Activated CD8-positive, alpha-beta memory T cell treated with anti-CD3 and anti-CD28 coated beads for 24 hours (primary cell): Measurements from ENCODE around the gene TSPAN9.

Experiments
- DNase-seq: peaks from one replicate; pipeline ENCODE4 v3.0.0-alpha.2; 2020

Gene TSPAN9

GRCh38 chr12:3078086-3078820 is 1.1 kb downstream of the TSPAN9 start:
- no peak for DNase-seq

- no peak for DNase-seq
These were observed 3.9 kb downstream of the TSPAN9 start for GRCh38 chr12:3081091-3081490.

- no peak for DNase-seq
These were observed 4.7 kb downstream of the TSPAN9 start for GRCh38 chr12:3081886-3082285.

- DNase-seq, result no peak
These were observed 6.2 kb downstream of the TSPAN9 start for GRCh38 chr12:3083241-3083920.

GRCh38 chr12:3083921-3084347 is 6.8 kb downstream of the TSPAN9 start:
- no peak for DNase-seq

- DNase-seq, result no peak
These were observed 7.6 kb downstream of the TSPAN9 start for GRCh38 chr12:3084742-3085141.

GRCh38 chr12:3085341-3086139 is 8.4 kb downstream of the TSPAN9 start:
- no peak for DNase-seq

- DNase-seq, result no peak
These were observed 9.0 kb downstream of the TSPAN9 start for GRCh38 chr12:3086211-3086610.

- no peak for DNase-seq
These were observed 9.6 kb downstream of the TSPAN9 start for GRCh38 chr12:3086729-3087323.

- DNase-seq, result no peak
These were observed 10.8 kb downstream of the TSPAN9 start for GRCh38 chr12:3087758-3088650.

- no peak for DNase-seq
These were observed 12.4 kb downstream of the TSPAN9 start for GRCh38 chr12:3089588-3089987.

- no peak for DNase-seq
These were observed 13.3 kb downstream of the TSPAN9 start for GRCh38 chr12:3090240-3091037.

GRCh38 chr12:3091038-3091319 is 13.8 kb downstream of the TSPAN9 start:
- no peak for DNase-seq

GRCh38 chr12:3091382-3092241 is 14.4 kb downstream of the TSPAN9 start:
- no peak for DNase-seq

GRCh38 chr12:3092764-3093163 is 15.6 kb downstream of the TSPAN9 start:
- no peak for DNase-seq

- DNase-seq, result no peak
These were observed 20.1 kb downstream of the TSPAN9 start for GRCh38 chr12:3097186-3097804.

GRCh38 chr12:3097836-3098235 is 20.7 kb downstream of the TSPAN9 start:
- no peak for DNase-seq

- DNase-seq, result no peak
These were observed 21.3 kb downstream of the TSPAN9 start for GRCh38 chr12:3098436-3098835.

- no peak for DNase-seq
These were observed 22.0 kb downstream of the TSPAN9 start for GRCh38 chr12:3099146-3099545.
